ENCODE data around the gene LAMC1. TPM values are rescaled to one million over a fixed set of nuclear protein-coding genes. Genes with fewer than 3 reads are reported as not detected.

The LAMC1 gene
- total RNA-seq (2021; ENCODE audit: unreplicated experiment) = 113 TPM
- polyA plus RNA-seq (2012; ENCODE audit: insufficient read length) = 81.6 TPM
- percentile 84 among the genes with signal in this experiment for Bru-seq, nascent RNA
- BruChase-seq, experiment 1, labeled RNA remaining after a 2-hour chase = percentile 78 among the genes with signal in this experiment
- BruChase-seq, experiment 2, labeled RNA remaining after a 6-hour chase = percentile 87 among the genes with signal in this experiment
- long read RNA-seq, full-length matches to known transcripts = 78 of 189 reads
- long read RNA-seq, partial matches to known transcripts = 103 of 189 reads
- long read RNA-seq, other reads (novel, unspliced or antisense) = 8 of 189 reads

GRCh38 chr1:183023146-183023600 is at the start of gene LAMC1:
Gene LAMC1 (plus strand): TSS chr1:183023420. CDS start chr1:183023717, 297 bp downstream.
- peaks cover 53% of the 10 kb centered on the region for H3K4me1 ChIP-seq (ENCODE audit: control insufficient read depth, insufficient read depth, low read length)
- DNase-seq (ENCODE audit: low read depth, low spot score) (no peak), ATAC-seq (peak; percentile 79)
- ChIA-PET CTCF (no interaction called here), POLR2A (no interaction called here)
- peak within 1 kb of the TSS; percentile 83 for H3K4me3 ChIP-seq (ENCODE audit: low read depth in 2 of 2, low read length in 2 of 2)
- peak within 1 kb of the TSS; percentile 96 for H3K27ac ChIP-seq (ENCODE audit: low read length)
- H3K36me3 ChIP-seq (ENCODE audit: control insufficient read depth, insufficient read depth, low read length) = peaks cover 3% of the 10 kb centered on the region; the same call in 1 of the 2 replicates
- TF ChIP-seq REST (IDR thresholded peaks at IDR 0.05; ENCODE audit: insufficient read depth in 1 of 2, low read depth in 2 of 2, low read length in 1 of 2) (no peak), POLR2AphosphoS5 (IDR thresholded peaks at IDR 0.05; ENCODE audit: low read depth, low read length) (no peak), SIN3A (IDR thresholded peaks at IDR 0.05; ENCODE audit: borderline replicate concordance, insufficient read depth, low read depth, low read length) (no peak), TCF7L2 (IDR thresholded peaks at IDR 0.05; ENCODE audit: low read depth, low read length) (no peak)
- TF ChIP-seq, protein P1, sequence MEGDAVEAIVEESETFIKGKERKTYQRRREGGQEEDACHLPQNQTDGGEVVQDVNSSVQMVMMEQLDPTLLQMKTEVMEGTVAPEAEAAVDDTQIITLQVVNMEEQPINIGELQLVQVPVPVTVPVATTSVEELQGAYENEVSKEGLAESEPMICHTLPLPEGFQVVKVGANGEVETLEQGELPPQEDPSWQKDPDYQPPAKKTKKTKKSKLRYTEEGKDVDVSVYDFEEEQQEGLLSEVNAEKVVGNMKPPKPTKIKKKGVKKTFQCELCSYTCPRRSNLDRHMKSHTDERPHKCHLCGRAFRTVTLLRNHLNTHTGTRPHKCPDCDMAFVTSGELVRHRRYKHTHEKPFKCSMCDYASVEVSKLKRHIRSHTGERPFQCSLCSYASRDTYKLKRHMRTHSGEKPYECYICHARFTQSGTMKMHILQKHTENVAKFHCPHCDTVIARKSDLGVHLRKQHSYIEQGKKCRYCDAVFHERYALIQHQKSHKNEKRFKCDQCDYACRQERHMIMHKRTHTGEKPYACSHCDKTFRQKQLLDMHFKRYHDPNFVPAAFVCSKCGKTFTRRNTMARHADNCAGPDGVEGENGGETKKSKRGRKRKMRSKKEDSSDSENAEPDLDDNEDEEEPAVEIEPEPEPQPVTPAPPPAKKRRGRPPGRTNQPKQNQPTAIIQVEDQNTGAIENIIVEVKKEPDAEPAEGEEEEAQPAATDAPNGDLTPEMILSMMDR (IDR thresholded peaks at IDR 0.05) = no peak
- no peaks in the 10 kb centered on the region for H3K27me3 ChIP-seq (ENCODE audit: control insufficient read depth, insufficient read depth, low read length)
- BruUV-seq (replicated peaks) = no TSS peak
- intact Hi-C loops (cut with micrococcal nuclease; ENCODE audit: unreplicated experiment) = no loop called here
- in situ Hi-C loops (cut with HindIII; ENCODE audit: low pct_unique_long_range_greater_than_20kb, low sequenced_read_pairs) = no loop called here
- H3K9me3 ChIP-seq (ENCODE audit: control insufficient read depth, insufficient read depth, low read depth, low read length) = no peaks in the 10 kb centered on the region

GRCh38 chr1:182974506-182975191 is 48.6 kb upstream of the LAMC1 start:
- no peak for DNase-seq (ENCODE audit: low read depth, low spot score)
- no peak overlapping the region for H3K27ac ChIP-seq (ENCODE audit: low read length)
- no peaks in the 10 kb centered on the region for H3K27me3 ChIP-seq (ENCODE audit: control insufficient read depth, insufficient read depth, low read length)
- H3K4me3 ChIP-seq (ENCODE audit: low read depth in 2 of 2, low read length in 2 of 2) = no peak overlapping the region
- intact Hi-C loops (cut with micrococcal nuclease; ENCODE audit: unreplicated experiment) (no loop called here), in situ Hi-C loops (cut with HindIII; ENCODE audit: low pct_unique_long_range_greater_than_20kb, low sequenced_read_pairs) (no loop called here)
- no peaks in the 10 kb centered on the region for H3K36me3 ChIP-seq (ENCODE audit: control insufficient read depth, insufficient read depth, low read length)
- no peaks in the 10 kb centered on the region for H3K9me3 ChIP-seq (ENCODE audit: control insufficient read depth, insufficient read depth, low read depth, low read length)
- POLR2A ChIA-PET = no interaction called here
- CTCF ChIA-PET = no interaction called here
- ATAC-seq = no peak
- no TSS peak for BruUV-seq (replicated peaks)
- TF ChIP-seq SIN3A (IDR thresholded peaks at IDR 0.05; ENCODE audit: borderline replicate concordance, insufficient read depth, low read depth, low read length) = no peak
- no peak for TF ChIP-seq TCF7L2 (IDR thresholded peaks at IDR 0.05; ENCODE audit: low read depth, low read length)
- TF ChIP-seq REST (IDR thresholded peaks at IDR 0.05; ENCODE audit: insufficient read depth in 1 of 2, low read depth in 2 of 2, low read length in 1 of 2) = no peak
- TF ChIP-seq, protein P1 (IDR thresholded peaks at IDR 0.05) = no peak
- TF ChIP-seq POLR2AphosphoS5 (IDR thresholded peaks at IDR 0.05; ENCODE audit: low read depth, low read length) = no peak
- H3K4me1 ChIP-seq (ENCODE audit: control insufficient read depth, insufficient read depth, low read length) = no peaks in the 10 kb centered on the region

All from Panc1 (cell line).